ENCODE data around the gene RNF212B. TPM values are rescaled to one million over a fixed set of nuclear protein-coding genes. Genes with fewer than 3 reads are reported as not detected.
A peak's percentile ranks its signal among the peaks of the same experiment; 100 is the strongest.

Gene RNF212B
- polyA plus RNA-seq, 2 of the 4 experiments (the other 2 are of a cell fraction), result not detected

- TF ChIP-seq USF2 (IDR thresholded peaks at IDR 0.05) (no peak), ZNF302 (CRISPR knock-in tag; IDR thresholded peaks at IDR 0.05) (no peak)
Measured at GRCh38 chr14:23297096-23297495, 59.4 kb downstream of the RNF212B start (continued).

DNA sequence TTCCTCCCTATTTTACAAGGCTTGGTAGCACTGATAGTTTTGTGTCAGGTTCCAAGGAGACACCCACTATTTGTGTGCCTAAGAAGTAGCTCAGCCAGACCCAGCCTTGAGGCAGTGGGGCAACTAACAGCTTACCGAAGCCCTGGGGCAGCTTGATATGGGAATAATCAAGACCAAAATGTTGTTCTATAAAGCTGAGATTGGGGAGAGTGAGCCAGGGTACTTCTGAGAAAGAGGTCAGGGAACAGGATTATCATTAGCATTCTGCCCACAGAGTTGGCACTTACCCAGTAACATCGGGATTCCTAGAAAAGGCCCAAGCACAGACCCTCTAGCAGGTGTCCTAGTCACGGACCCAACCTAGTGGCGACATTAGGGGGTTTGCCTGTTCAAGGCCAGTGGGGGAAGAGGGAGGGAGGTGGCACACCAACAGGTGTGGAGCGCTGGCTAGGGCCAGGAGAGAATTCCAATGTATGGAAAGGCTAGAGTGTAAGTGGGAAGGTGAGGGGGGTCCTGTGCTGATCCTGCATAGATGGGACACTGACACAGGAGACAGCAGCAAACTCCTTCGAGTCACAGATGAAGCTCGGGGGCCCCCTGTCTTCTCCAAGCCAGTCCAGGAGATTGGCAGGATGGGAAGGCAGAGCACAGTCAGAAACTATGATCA lies 60.0 kb downstream of the RNF212B start:
- POLR2A ChIA-PET, result interaction anchor here (0.5 to 2.2 kb wide), 2 partner anchors 9 to 109 kb away, joined by 3 to 8 read pairs; partner anchors contain the start of gene BCL2L2
- 95% methylated on average over 7 of the region's 7 CpGs for WGBS (ENCODE audit: missing lambda C conversion rate)
- no peak for TF ChIP-seq CBX2 (IDR thresholded peaks at IDR 0.05; ENCODE audit: borderline replicate concordance, low read depth)
- no peak for TF ChIP-seq MAFK (IDR thresholded peaks at IDR 0.05; ENCODE audit: partially characterized antibody)
- no peak for TF ChIP-seq JUNB (IDR thresholded peaks at IDR 0.05)
- no peak for TF ChIP-seq HEYL (CRISPR knock-in tag; IDR thresholded peaks at IDR 0.05)
- TF ChIP-seq TFCP2L1 (CRISPR knock-in tag; IDR thresholded peaks at IDR 0.05), result no peak
- no peak for TF ChIP-seq RARB (CRISPR knock-in tag; IDR thresholded peaks at IDR 0.05)
- no peak for TF ChIP-seq REST (IDR thresholded peaks at IDR 0.05)
- TF ChIP-seq ZNF302 (CRISPR knock-in tag; IDR thresholded peaks at IDR 0.05), result no peak
- TF ChIP-seq RNF2 (IDR thresholded peaks at IDR 0.05; ENCODE audit: borderline replicate concordance, low read depth), result no peak
- TF ChIP-seq TP53 (CRISPR knock-in tag; IDR thresholded peaks at IDR 0.05), result no peak
- peaks cover 10% of the 10 kb centered on the region; the same call in 2 of the 3 replicates for H3K4me1 ChIP-seq
- H3K27ac ChIP-seq, result no peak overlapping the region
- FAIRE-seq (no peak), ATAC-seq (no peak), DNase-seq (ENCODE audit: low read depth in 1 of 2, low spot score in 1 of 2) (no peak)
- CTCF ChIA-PET, result interaction anchor here (1.0 to 12.8 kb wide), 8 partner anchors 11 to 178 kb away, joined by 3 to 254 read pairs (median 4); partner anchors contain the start of genes CEBPE and HOMEZ
- H3K9me3 ChIP-seq, result no peaks in the 10 kb centered on the region
- H3K4me2 ChIP-seq, result no peak overlapping the region
- H3K4me3 ChIP-seq, result no peak overlapping the region

DNA sequence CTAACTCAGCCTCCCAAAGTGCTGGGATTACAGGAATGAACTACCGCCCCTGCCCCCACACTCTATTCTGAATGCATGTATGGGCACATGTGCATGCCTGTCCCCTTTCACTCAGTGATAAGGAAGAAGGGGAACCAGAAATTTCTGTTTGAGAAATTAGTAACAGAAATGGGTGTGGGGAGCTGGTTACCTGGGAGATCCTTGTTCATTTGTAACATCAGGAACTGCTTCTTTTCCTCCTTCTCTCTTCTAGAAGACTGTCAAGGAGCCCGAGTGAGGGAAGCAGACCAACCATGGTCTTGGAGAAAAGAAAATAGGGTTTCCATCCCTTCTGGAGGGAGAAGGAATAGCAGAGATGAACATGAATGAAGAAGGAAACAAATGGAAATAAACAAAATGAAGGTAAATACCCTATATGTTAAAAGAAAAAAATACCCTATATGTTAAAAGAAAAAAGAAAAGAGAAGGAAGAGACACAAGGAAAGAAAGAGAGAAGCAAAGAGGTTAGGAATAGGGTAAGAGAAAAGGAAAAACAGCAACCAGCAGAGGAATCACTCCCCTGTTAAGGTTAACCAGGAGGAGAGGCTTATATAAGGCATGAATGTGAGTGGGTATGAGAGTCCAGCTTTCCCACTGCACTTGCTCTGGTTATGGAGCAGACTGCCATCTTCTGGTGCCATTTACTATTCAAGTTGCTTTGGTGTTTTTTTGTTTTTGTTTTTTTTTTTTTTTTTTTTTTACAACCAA lies 61.6 kb downstream of the RNF212B start:
- ChIA-PET POLR2A (interaction anchor here (0.5 to 0.7 kb wide), 2 partner anchors 8 to 176 kb away, joined by 4 to 6 read pairs; no protein-coding TSS in a partner anchor), CTCF (interaction anchor here (0.6 to 12.8 kb wide), 5 partner anchors 13 to 261 kb away, joined by 3 to 254 read pairs (median 3); partner anchors contain the start of gene HOMEZ)
- Histone ChIP-seq H3K4me1 (peaks cover 14% of the 10 kb centered on the region; the same call in 2 of the 3 replicates), H3K4me3 (no peak overlapping the region), H3K27ac (no peak overlapping the region), H3K9me3 (no peaks in the 10 kb centered on the region), H3K4me2 (no peak overlapping the region; the same call in 2 of the 3 replicates)
- DNase-seq (ENCODE audit: low read depth in 1 of 2, low spot score in 1 of 2) (peak; percentile 35 to 75), FAIRE-seq (no peak), ATAC-seq (no peak)
- WGBS (ENCODE audit: missing lambda C conversion rate), result 85% methylated on average over 2 of the region's 2 CpGs
- peak; percentile 27 to 51; a peak in 3 of 5 replicates for TF ChIP-seq RAD21 (conservative IDR thresholded peaks at IDR 0.05 in 1 of 2, IDR thresholded peaks at IDR 0.05 in 1 of 2)
- TF ChIP-seq SMC3 (IDR thresholded peaks at IDR 0.05), result peak; percentile 38
- TF ChIP-seq POLR2AphosphoS2 (conservative IDR thresholded peaks at IDR 0.05; ENCODE audit: low read length), result no peak
- TF ChIP-seq, protein P1, sequence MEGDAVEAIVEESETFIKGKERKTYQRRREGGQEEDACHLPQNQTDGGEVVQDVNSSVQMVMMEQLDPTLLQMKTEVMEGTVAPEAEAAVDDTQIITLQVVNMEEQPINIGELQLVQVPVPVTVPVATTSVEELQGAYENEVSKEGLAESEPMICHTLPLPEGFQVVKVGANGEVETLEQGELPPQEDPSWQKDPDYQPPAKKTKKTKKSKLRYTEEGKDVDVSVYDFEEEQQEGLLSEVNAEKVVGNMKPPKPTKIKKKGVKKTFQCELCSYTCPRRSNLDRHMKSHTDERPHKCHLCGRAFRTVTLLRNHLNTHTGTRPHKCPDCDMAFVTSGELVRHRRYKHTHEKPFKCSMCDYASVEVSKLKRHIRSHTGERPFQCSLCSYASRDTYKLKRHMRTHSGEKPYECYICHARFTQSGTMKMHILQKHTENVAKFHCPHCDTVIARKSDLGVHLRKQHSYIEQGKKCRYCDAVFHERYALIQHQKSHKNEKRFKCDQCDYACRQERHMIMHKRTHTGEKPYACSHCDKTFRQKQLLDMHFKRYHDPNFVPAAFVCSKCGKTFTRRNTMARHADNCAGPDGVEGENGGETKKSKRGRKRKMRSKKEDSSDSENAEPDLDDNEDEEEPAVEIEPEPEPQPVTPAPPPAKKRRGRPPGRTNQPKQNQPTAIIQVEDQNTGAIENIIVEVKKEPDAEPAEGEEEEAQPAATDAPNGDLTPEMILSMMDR (IDR thresholded peaks at IDR 0.05), result peak; percentile 56
